Brain microvascular endothelial cell (primary cell): ENCODE results near the gene DPP8.
"Not testable (repeated sequence)": the region's sequence is repeated elsewhere in the genome, so short reads cannot be mapped to it uniquely, and the experiment has no call there.

ENCODE experiments used
- DNase-seq: peaks from one replicate; pipeline ENCODE4 v3.0.0-alpha.2; 2020
- H3K27ac ChIP-seq: fragments of 250-450 bp; sonication (Bioruptor Pico); 2 replicates; pipeline ENCODE4 v1.5.1; 2020; ENCODE audit warnings: mild to moderate bottlenecking, moderate library complexity
- H3K27me3 ChIP-seq: fragments of 250-450 bp; sonication (Bioruptor Pico); replicated peaks from 2 replicates; pipeline ENCODE4 v1.5.1; 2020; ENCODE audit warnings: mild to moderate bottlenecking
- H3K36me3 ChIP-seq: fragments of 250-450 bp; sonication (Bioruptor Pico); replicated peaks from 2 replicates; pipeline ENCODE4 v1.5.1; 2020; ENCODE audit warnings: mild to moderate bottlenecking
- H3K4me3 ChIP-seq: 2 replicates; pipeline ENCODE4 v1.5.1; 2011; ENCODE audit warnings: low read depth, mild to moderate bottlenecking, control low read depth, low read length, moderate library complexity
- in situ Hi-C: cut with HindIII; loops from 2 replicates; pipeline ENCODE4 v1.10.0; 2017; ENCODE audit warnings: low sequenced_read_pairs, low pct_ligation_motif_present
- TF ChIP-seq, protein P1 (sequence below): IDR thresholded peaks from 2 replicates; pipeline ENCODE4 v1.5.1; 2011; ENCODE audit warnings: low read depth, mild to moderate bottlenecking, moderate library complexity, low read length, control low read depth, inconsistent platforms; ENCODE audit errors: missing control alignments

Gene DPP8

DNA sequence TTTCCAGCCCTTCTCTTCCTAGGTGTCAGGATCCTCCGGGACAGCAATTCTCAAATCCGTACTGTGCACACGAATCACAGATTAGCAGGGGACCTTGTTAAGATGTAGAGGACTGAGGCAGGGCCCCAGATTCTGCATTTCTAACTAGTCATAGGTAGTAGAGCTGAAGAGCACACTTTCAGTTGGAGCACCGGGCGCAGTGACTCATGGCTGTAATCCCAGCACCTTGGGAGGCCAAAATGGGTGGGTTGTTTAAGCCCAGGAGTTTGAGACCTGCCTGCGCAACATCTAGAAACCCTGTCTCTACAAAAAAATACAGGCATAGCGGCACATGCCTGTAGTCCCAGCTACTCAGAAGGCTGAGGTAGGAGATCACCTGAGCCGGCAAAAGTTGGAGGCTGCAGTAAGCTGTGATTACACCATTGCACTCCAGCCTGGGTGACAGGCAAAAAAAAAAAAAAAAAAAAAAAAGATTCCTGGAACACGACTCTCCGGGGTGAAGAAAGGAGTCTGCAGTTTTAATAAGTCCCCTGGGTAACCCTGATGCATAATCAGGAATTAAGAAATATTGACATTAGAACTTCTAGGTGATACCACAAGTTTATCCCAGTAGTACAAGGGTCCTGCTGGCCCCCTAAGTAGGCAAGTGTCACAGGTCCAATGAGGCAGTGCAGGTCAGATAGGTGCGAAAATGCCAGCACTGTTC, 118.3 kb downstream of the DPP8 start:
- Histone ChIP-seq H3K36me3 (no peaks in the 10 kb centered on the region), H3K27me3 (peaks cover 17% of the 10 kb centered on the region), H3K27ac (no peak overlapping the region), H3K4me3 (no peak overlapping the region)
- in situ Hi-C loops = no loop called here
- no peak for DNase-seq
- TF ChIP-seq, protein P1, sequence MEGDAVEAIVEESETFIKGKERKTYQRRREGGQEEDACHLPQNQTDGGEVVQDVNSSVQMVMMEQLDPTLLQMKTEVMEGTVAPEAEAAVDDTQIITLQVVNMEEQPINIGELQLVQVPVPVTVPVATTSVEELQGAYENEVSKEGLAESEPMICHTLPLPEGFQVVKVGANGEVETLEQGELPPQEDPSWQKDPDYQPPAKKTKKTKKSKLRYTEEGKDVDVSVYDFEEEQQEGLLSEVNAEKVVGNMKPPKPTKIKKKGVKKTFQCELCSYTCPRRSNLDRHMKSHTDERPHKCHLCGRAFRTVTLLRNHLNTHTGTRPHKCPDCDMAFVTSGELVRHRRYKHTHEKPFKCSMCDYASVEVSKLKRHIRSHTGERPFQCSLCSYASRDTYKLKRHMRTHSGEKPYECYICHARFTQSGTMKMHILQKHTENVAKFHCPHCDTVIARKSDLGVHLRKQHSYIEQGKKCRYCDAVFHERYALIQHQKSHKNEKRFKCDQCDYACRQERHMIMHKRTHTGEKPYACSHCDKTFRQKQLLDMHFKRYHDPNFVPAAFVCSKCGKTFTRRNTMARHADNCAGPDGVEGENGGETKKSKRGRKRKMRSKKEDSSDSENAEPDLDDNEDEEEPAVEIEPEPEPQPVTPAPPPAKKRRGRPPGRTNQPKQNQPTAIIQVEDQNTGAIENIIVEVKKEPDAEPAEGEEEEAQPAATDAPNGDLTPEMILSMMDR = no peak

DNA sequence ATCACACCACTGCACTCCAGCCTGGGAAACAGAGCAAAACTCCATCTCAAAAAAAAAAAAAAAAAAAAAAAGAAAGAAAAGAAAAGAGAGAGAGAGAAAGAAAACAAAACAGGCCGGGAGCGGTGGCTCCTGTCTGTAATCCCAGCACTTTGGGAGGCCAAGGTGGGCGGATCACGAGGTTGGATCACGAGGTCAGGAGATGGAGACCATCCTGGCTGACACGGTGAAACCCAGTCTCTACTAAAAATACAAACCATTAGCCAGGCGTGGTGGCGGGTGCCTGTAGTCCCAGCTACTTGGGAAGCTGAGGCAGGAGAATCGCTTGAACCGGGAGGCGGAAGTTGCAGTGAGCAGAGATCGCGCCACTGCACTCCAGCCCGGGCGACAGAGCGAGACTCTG, 119.0 kb downstream of the DPP8 start:
- peaks cover 19% of the 10 kb centered on the region for H3K27me3 ChIP-seq
- H3K36me3 ChIP-seq, in situ Hi-C loops, H3K4me3 ChIP-seq, DNase-seq, H3K27ac ChIP-seq: not testable (repeated sequence)

DNA sequence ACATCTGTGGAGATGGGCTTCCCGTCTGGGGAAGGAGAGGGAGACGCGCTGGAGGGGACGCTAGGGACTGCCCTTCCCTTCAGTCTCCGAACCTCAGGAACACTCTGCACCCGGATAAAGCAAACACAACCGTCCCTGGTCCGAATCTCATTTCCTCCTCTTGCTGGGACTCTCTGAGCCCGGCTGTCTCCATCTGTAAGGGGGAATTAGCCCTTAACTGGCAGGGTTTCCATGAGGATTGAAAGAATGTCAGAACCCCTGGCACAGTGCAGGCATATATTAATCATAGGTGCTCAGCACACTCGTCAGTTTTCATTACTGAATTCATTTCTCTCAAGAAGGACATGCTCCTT, 120.5 kb downstream of the DPP8 start:
- H3K27ac ChIP-seq = no peak overlapping the region
- TF ChIP-seq, protein P1 = no peak
- H3K36me3 ChIP-seq = no peaks in the 10 kb centered on the region
- no peak overlapping the region for H3K4me3 ChIP-seq
- no peak for DNase-seq
- in situ Hi-C loops = no loop called here
- peaks cover 20% of the 10 kb centered on the region for H3K27me3 ChIP-seq

DNA sequence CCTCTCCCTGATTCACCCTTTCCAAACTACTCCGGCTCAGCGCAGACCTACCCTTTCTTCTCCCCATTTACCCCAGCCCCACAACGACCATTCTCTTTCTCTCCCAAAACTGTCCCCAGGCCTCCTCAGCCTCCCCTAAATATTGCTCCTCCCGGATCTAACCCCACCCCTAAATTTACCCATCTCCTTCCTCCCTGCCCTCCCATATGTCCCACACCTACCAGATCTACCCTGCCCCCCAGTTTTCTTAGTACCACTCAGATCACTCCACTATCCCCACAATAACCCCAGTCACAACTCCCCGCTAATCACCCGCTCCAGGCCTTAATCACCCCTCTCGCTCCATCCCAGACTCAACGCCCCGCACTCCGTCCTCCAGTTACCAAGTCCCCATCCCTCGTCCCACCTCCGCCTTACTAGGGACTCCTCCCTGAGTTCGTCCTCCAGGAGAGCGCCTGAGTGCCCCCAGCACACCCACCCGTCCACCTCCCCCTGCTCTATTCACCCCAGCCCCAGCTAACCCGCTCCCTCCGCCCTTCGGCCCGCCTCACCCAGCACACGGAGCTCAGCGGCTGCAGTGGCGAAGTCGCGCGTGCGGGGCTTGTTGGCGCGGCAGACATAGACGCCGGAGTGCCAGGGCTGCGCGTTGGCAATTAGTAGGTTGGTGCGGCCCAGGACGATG, 121.1 kb downstream of the DPP8 start:
- Histone ChIP-seq H3K27ac (no peak overlapping the region), H3K27me3 (peaks cover 20% of the 10 kb centered on the region), H3K4me3 (no peak overlapping the region), H3K36me3 (no peaks in the 10 kb centered on the region)
- no peak for DNase-seq
- TF ChIP-seq, protein P1 = no peak
- in situ Hi-C loops = no loop called here

DNA sequence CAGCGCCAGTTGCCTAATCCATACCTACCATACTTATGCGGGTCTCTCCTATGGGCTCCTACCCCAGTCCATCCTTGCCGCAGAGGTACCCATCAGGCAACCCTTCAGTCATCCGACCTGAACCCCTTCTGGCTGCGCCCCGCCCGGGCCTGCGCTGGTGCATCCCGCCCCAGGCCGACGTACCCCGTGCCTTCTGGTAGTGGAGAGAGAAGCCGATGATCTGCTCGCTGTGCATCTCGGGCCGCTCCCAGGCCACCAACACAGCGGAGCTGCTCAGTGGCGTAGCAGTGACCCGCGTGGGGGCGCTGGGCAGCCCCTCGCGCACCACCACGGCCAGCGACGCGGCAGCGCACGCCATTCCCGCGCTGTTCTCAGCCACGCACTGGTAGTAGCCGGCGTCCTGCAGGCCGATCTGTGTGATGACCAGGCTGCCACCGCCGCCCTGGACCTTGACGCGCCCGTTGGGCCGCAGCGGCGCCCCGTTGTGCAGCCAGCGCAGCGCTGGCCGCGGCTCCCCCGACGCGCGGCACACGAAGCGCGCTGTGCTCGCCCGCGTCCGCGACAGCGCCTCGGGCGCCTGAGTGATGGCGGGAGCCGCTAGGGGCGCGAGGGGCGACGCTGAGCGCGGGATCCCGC, 121.8 kb downstream of the DPP8 start:
- Histone ChIP-seq H3K27ac (no peak overlapping the region), H3K4me3 (no peak overlapping the region), H3K36me3 (no peaks in the 10 kb centered on the region), H3K27me3 (peaks cover 20% of the 10 kb centered on the region)
- in situ Hi-C loops = no loop called here
- no peak for DNase-seq
- TF ChIP-seq, protein P1 = no peak

DNA sequence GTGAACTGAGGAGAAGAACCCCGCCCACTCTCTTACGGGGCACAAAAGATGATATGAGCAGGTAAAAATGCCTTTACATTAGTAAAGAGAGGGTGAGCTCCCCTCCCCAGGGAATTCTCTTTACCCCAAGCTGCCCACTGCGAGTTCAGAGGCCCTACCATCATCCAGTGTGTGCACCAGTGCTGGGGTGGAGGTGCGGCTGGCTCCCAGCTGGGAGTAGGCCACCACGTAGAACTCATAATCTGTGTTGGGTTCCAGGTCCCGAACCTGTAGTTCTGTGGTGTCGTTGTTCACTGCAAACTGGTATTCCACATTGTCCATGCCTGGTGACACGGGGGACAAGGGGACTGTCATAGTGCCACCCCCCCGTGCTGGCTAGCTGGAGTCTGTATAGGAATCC, 122.6 kb downstream of the DPP8 start:
- H3K4me3 ChIP-seq = no peak overlapping the region
- TF ChIP-seq, protein P1 = no peak
- DNase-seq = no peak
- H3K36me3 ChIP-seq = no peaks in the 10 kb centered on the region
- in situ Hi-C loops = no loop called here
- no peak overlapping the region for H3K27ac ChIP-seq
- peaks cover 20% of the 10 kb centered on the region for H3K27me3 ChIP-seq
